WTC11 (cell line): Measurements from ENCODE around the gene NPTX1. TPM values are rescaled to one million over a fixed set of nuclear protein-coding genes. Genes with fewer than 3 reads are reported as not detected.

Experiments used
- ATAC-seq: fragments of 200-7000 bp; cut with Tn5 transposase; 2 replicates; pipeline ENCODE4 v1.10.0; 2021; ENCODE audit warnings: mild to moderate bottlenecking, moderate library complexity
- CTCF ChIA-PET: fragments of 300-600 bp; sonication (Branson Sonifier 250); formaldehyde crosslinking; loops from one replicate; lab custom pipeline; 2021; ENCODE audit warnings: antibody characterized with exemption; lab: Charles Lee
- POLR2A ChIA-PET: fragments of 350-600 bp; sonication (Branson Sonifier 250); formaldehyde crosslinking; loops from one replicate; lab custom pipeline; 2021; ENCODE audit warnings: antibody characterized with exemption; lab: Charles Lee
- DNase-seq: peaks from one replicate; pipeline ENCODE4 v3.0.0; 2021; ENCODE audit warnings: low spot score
- H3K27ac Mint-ChIP-seq: 2 replicates; pipeline ENCODE4 v1.8.0; 2021; ENCODE audit warnings: mixed read lengths
- H3K27me3 Mint-ChIP-seq: 2 replicates; pipeline ENCODE4 v1.8.0; 2021; ENCODE audit warnings: low read depth, mild to moderate bottlenecking, moderate library complexity, mixed read lengths
- H3K36me3 Mint-ChIP-seq: 2 replicates; pipeline ENCODE4 v1.8.0; 2021; ENCODE audit warnings: mixed read lengths
- H3K4me1 Mint-ChIP-seq: 2 replicates; pipeline ENCODE4 v1.8.0; 2022; ENCODE audit warnings: mixed read lengths
- H3K4me3 Mint-ChIP-seq: 2 replicates; pipeline ENCODE4 v1.8.0; 2021; ENCODE audit warnings: mild to moderate bottlenecking, moderate library complexity, mixed read lengths
- H3K9me3 Mint-ChIP-seq: 2 replicates; pipeline ENCODE4 v1.8.0; 2021; ENCODE audit warnings: mixed read lengths
- AR ChIP-seq: fragments of 250-450 bp; sonication (Bioruptor Pico); IDR thresholded peaks from 2 replicates; pipeline ENCODE4 v1.9.0; 2021; ENCODE audit warnings: mild to moderate bottlenecking
- ELF4 ChIP-seq: sonication (generic); formaldehyde crosslinking; IDR thresholded peaks from 2 replicates; pipeline ENCODE4 v1.8.1; 2022; ENCODE audit warnings: low read depth, mild to moderate bottlenecking, moderate library complexity, missing genetic modification reagents
- IRF2 ChIP-seq: sonication (generic); formaldehyde crosslinking; IDR thresholded peaks from 2 replicates; pipeline ENCODE4 v1.8.0; 2022; ENCODE audit warnings: low read depth, missing genetic modification reagents, borderline replicate concordance
- JAZF1 ChIP-seq: fragments of 250-450 bp; sonication (Bioruptor Pico); IDR thresholded peaks from 2 replicates; pipeline ENCODE4 v1.9.0; 2021; ENCODE audit warnings: moderate library complexity, mild to moderate bottlenecking, inconsistent platforms
- NFE2L1 ChIP-seq: sonication (generic); formaldehyde crosslinking; IDR thresholded peaks from 2 replicates; pipeline ENCODE4 v1.8.1; 2023; ENCODE audit warnings: missing genetic modification reagents
- NR3C1 ChIP-seq: sonication (generic); formaldehyde crosslinking; conservative IDR thresholded peaks from 2 replicates; pipeline ENCODE4 v1.8.1; 2023; ENCODE audit warnings: low read depth, mild to moderate bottlenecking, missing genetic modification reagents
- OVOL2 ChIP-seq: fragments of 250-450 bp; sonication (Bioruptor Pico); IDR thresholded peaks from 2 replicates; pipeline ENCODE4 v1.9.0; 2021; ENCODE audit warnings: mild to moderate bottlenecking, borderline replicate concordance
- PRRX2 ChIP-seq: fragments of 250-450 bp; sonication (Bioruptor Pico); IDR thresholded peaks from 2 replicates; pipeline ENCODE4 v1.8.0; 2021; ENCODE audit warnings: mild to moderate bottlenecking
- RELA ChIP-seq: sonication (generic); formaldehyde crosslinking; IDR thresholded peaks from 2 replicates; pipeline ENCODE4 v1.8.1; 2022; ENCODE audit warnings: missing genetic modification reagents, mild to moderate bottlenecking, borderline replicate concordance
- SOX15 ChIP-seq: fragments of 250-450 bp; sonication (Bioruptor Pico); IDR thresholded peaks from 2 replicates; pipeline ENCODE4 v1.9.0; 2021; ENCODE audit warnings: mild to moderate bottlenecking
- ZMAT4 ChIP-seq: fragments of 250-450 bp; sonication (Bioruptor Pico); IDR thresholded peaks from 2 replicates; pipeline ENCODE4 v1.9.0; 2021; ENCODE audit warnings: mild to moderate bottlenecking
- ZNF219 ChIP-seq: sonication (generic); formaldehyde crosslinking; IDR thresholded peaks from 2 replicates; pipeline ENCODE4 v1.8.0; 2023; ENCODE audit warnings: missing genetic modification reagents, mild to moderate bottlenecking, borderline replicate concordance
- ZNF263 ChIP-seq: sonication (generic); formaldehyde crosslinking; IDR thresholded peaks from 2 replicates; pipeline ENCODE4 v1.8.1; 2022; ENCODE audit warnings: low read depth, mild to moderate bottlenecking, moderate library complexity, missing genetic modification reagents
- ZNF317 ChIP-seq: sonication (generic); formaldehyde crosslinking; IDR thresholded peaks from 2 replicates; pipeline ENCODE4 v1.8.1; 2023; ENCODE audit warnings: low read depth, mild to moderate bottlenecking, moderate library complexity, missing genetic modification reagents, borderline replicate concordance
- ZNF671 ChIP-seq: fragments of 250-450 bp; sonication (Bioruptor Pico); IDR thresholded peaks from 2 replicates; pipeline ENCODE4 v1.8.0; 2021; ENCODE audit warnings: mild to moderate bottlenecking
- total RNA-seq: library from RNA; stranded (reverse); gene quantifications from 3 replicates; pipeline ENCODE4 v1.2.3, GENCODE V29; 2021
- TF ChIP-seq, protein P1 (sequence below): sonication (generic); formaldehyde crosslinking; IDR thresholded peaks from 2 replicates; pipeline ENCODE4 v1.8.1; 2023; ENCODE audit warnings: mild to moderate bottlenecking, missing genetic modification reagents
- TF ChIP-seq, protein P2 (sequence below): fragments of 250-450 bp; sonication (Bioruptor Pico); IDR thresholded peaks from 2 replicates; pipeline ENCODE4 v1.9.0; 2021; ENCODE audit warnings: moderate library complexity, mild to moderate bottlenecking, inconsistent platforms, borderline replicate concordance
- TF ChIP-seq, protein P3 (sequence below): fragments of 250-450 bp; sonication (Bioruptor Pico); conservative IDR thresholded peaks from 2 replicates; pipeline ENCODE4 v1.9.0; 2021; ENCODE audit warnings: mild to moderate bottlenecking
- TF ChIP-seq, protein P4 (sequence below): sonication (generic); formaldehyde crosslinking; IDR thresholded peaks from 2 replicates; pipeline ENCODE4 v1.8.1; 2023; ENCODE audit warnings: mild to moderate bottlenecking, missing genetic modification reagents, borderline replicate concordance

The NPTX1 gene
- total RNA-seq, 1 experiment from 2014 or later = 15.1 TPM

DNA sequence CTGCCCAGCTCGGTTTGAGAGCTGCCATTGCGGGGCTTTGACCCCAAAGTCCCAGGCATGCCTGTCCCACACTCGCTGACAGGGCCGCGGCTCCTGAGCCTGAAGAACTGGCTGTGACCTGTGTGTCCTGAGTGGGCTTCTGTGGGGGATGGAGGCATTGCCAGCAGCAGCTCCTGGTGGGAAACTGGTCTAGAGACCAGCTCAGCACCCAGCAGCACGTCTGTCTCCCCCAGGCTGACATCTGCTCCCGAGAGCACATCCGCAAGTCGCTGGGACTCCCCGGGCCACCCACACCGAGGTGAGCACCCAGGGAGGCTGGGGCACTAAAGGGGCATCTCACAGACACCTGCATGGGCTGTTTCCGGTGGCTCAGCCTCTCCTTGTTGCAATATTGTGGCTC is 48.0 kb downstream of the NPTX1 start (continued):
- TF ChIP-seq, protein P1, sequence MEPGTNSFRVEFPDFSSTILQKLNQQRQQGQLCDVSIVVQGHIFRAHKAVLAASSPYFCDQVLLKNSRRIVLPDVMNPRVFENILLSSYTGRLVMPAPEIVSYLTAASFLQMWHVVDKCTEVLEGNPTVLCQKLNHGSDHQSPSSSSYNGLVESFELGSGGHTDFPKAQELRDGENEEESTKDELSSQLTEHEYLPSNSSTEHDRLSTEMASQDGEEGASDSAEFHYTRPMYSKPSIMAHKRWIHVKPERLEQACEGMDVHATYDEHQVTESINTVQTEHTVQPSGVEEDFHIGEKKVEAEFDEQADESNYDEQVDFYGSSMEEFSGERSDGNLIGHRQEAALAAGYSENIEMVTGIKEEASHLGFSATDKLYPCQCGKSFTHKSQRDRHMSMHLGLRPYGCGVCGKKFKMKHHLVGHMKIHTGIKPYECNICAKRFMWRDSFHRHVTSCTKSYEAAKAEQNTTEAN (CRISPR knock-in tag) = no peak

DNA sequence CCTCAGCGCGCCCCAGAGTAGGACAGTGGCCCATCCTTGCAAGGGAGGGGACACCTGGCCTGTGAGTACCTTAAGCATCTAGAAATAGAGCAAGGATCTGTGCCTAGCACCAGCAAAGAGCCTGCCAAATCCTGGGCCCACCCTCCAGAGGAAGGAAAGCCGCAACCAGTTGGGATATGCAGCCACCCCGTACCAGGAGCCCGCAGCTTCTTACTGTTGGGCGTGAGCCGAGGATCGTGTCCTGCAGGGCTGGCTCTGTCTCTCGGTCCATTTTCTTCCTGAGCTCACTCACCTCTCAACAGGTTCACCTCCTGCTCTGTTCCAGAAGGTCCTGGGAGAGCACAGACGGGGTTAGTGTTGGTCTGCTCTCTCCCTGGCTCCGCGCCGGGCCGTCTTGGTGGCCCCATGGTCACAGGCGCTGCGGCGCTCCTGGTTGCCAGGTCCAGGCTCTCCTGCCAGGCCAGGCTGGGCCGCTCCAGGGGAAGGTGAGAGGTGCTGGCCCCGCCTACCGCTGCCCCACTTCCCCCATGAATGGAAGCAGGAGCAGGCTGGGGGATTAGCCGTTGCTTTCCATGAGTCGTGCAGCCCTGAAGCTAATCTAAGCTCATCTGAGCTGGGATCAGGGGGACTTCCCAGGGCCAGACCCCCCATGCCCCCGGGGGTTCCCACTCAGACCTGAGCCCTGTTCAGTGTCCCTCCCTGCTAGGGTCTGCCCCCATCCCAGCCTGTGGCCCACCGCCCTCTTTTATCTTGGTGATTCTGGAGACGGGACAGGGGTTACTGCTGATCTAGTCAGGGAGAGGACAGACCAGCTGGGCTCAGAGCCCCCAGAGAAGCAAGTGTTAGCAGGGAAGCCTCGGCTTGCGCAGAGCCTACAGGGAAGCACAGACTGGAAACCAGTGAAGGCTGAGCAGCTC is 48.8 kb downstream of the NPTX1 start:
- no peak for TF ChIP-seq RELA (CRISPR knock-in tag)
- TF ChIP-seq, protein P2, sequence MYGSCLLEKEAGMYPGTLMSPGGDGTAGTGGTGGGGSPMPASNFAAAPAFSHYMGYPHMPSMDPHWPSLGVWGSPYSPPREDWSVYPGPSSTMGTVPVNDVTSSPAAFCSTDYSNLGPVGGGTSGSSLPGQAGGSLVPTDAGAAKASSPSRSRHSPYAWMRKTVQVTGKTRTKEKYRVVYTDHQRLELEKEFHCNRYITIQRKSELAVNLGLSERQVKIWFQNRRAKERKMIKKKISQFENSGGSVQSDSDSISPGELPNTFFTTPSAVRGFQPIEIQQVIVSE (CRISPR knock-in tag) = no peak
- TF ChIP-seq OVOL2 (CRISPR knock-in tag) = no peak
- TF ChIP-seq IRF2 = no peak
- no peak for TF ChIP-seq ELF4 (CRISPR knock-in tag)
- TF ChIP-seq ZNF219 = no peak
- TF ChIP-seq ZNF317 = no peak
- TF ChIP-seq ZNF263 (CRISPR knock-in tag) = no peak
- TF ChIP-seq PRRX2 (CRISPR knock-in tag) = no peak
- TF ChIP-seq, protein P3, sequence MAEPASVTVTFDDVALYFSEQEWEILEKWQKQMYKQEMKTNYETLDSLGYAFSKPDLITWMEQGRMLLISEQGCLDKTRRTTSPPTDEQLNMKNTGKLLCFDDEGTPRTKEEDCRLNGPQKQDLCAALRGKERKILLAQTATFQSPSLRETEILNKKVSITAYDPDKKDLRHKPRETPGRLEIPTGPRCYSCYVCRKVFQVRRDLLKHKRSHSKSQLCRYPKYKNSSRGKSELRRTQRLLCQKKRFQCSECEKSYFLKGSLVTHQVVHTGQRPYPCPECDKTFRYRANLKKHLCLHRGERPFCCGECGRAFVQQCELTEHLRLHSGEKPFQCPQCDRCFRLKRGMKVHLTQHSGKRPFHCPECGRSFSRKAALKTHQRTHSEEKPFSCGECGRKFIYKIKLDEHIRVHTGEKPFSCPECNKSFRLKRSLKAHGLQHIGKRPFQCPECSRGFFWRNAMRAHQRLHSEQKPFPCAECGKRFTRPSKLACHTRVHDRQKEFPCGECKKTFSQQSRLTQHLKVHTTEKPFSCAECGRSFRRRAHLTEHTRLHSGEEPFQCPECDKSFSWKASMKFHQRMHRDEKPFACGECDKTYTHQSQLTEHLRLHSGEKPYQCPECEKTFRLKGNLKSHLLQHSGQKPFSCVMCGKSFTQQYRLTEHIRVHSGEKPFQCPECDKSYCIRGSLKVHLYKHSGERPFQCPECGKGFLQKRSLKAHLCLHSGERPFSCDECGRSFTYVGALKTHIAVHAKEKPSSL (CRISPR knock-in tag) = no peak
- no peak for TF ChIP-seq SOX15 (CRISPR knock-in tag)
- no peak for TF ChIP-seq AR (CRISPR knock-in tag)
- no peak for TF ChIP-seq ZNF671 (CRISPR knock-in tag)
- no peak for TF ChIP-seq NFE2L1 (CRISPR knock-in tag)
- no peak for TF ChIP-seq NR3C1 (CRISPR knock-in tag)
- no peak for TF ChIP-seq ZMAT4 (CRISPR knock-in tag)
- no peak for TF ChIP-seq JAZF1 (CRISPR knock-in tag)
- TF ChIP-seq, protein P4, sequence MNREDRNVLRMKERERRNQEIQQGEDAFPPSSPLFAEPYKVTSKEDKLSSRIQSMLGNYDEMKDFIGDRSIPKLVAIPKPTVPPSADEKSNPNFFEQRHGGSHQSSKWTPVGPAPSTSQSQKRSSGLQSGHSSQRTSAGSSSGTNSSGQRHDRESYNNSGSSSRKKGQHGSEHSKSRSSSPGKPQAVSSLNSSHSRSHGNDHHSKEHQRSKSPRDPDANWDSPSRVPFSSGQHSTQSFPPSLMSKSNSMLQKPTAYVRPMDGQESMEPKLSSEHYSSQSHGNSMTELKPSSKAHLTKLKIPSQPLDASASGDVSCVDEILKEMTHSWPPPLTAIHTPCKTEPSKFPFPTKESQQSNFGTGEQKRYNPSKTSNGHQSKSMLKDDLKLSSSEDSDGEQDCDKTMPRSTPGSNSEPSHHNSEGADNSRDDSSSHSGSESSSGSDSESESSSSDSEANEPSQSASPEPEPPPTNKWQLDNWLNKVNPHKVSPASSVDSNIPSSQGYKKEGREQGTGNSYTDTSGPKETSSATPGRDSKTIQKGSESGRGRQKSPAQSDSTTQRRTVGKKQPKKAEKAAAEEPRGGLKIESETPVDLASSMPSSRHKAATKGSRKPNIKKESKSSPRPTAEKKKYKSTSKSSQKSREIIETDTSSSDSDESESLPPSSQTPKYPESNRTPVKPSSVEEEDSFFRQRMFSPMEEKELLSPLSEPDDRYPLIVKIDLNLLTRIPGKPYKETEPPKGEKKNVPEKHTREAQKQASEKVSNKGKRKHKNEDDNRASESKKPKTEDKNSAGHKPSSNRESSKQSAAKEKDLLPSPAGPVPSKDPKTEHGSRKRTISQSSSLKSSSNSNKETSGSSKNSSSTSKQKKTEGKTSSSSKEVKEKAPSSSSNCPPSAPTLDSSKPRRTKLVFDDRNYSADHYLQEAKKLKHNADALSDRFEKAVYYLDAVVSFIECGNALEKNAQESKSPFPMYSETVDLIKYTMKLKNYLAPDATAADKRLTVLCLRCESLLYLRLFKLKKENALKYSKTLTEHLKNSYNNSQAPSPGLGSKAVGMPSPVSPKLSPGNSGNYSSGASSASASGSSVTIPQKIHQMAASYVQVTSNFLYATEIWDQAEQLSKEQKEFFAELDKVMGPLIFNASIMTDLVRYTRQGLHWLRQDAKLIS (CRISPR knock-in tag) = no peak
- Mint-ChIP-seq H3K27me3 (no peaks in the 10 kb centered on the region; the same call in 1 of the 2 replicates), H3K4me3 (no peak overlapping the region), H3K27ac (no peak overlapping the region), H3K36me3 (no peaks in the 10 kb centered on the region), H3K4me1 (0 out of 2 replicates have a peak, but pooled peaks cover 3% of the 10 kb centered on the region), H3K9me3 (no peaks in the 10 kb centered on the region)
- ChIA-PET POLR2A (interaction anchor here (0.6 to 1.1 kb wide), 2 partner anchors 472 to 568 kb away, joined by 3 to 4 read pairs; no protein-coding TSS in a partner anchor), CTCF (interaction anchor here (0.5 to 2.2 kb wide), 78 partner anchors 9 to 1868 kb away, joined by 3 to 34 read pairs (median 4); partner anchors contain the start of genes ENDOV, NPTX1 and RPTOR)
- DNase-seq (no peak), ATAC-seq (no peak)
